Measurements from ENCODE around the gene DTL.

DNA sequence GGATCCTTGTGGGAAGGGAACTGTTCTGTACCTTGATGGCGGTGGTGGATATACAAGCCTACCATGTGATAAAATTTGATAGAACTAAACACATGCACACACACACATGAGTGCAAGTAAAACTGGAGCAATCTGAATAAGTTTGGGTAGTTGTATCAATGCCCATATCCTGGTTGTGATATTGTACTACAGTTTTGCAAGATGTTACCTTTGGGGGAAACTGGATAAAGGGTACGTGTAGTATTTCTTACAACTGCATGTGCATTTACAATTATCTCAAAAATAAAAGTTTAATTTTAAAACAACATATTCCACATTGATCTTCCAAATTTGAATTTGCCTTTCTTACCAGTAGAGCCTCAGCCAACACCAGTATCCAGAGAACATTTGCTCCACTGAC, 99.6 kb downstream of the DTL start:
- TF ChIP-seq EZH2 (IDR thresholded peaks at IDR 0.05; ENCODE audit: insufficient read depth, poor library complexity, severe bottlenecking) (no peak), EZH2phosphoT487 (IDR thresholded peaks at IDR 0.05; ENCODE audit: insufficient read depth, low read depth) (no peak)

Measured in GM23248 (cell line).